OCI-LY3 (cell line): ENCODE results near the gene NKAIN2.
"Not testable (repeated sequence)": the region's sequence is repeated elsewhere in the genome, so short reads cannot be mapped to it uniquely, and the experiment has no call there.

Experiments used
- H2AFZ ChIP-seq: fragments of 200-600, 300-600 bp; shearing (Covaris generic); 2 replicates; pipeline ENCODE4 v1.6.0; 2014; ENCODE audit warnings: antibody characterized with exemption, low read depth, low read length
- H3K27ac ChIP-seq: fragments of 200-600, 300-600 bp; sonication (generic); 2 replicates; pipeline ENCODE4 v1.5.1; 2014; ENCODE audit warnings: mild to moderate bottlenecking, low read length, moderate library complexity, mixed read lengths
- H3K27me3 ChIP-seq: fragments of 200-600, 300-600 bp; sonication (generic); 2 replicates; pipeline ENCODE4 v1.6.1; 2014; ENCODE audit warnings: low read depth, low read length, mixed read lengths
- H3K36me3 ChIP-seq: fragments of 200-600, 300-600 bp; sonication (generic); replicated peaks from 2 replicates; pipeline ENCODE3; 2014; ENCODE audit warnings: low read depth, low read length, mixed read lengths
- H3K4me1 ChIP-seq: fragments of 300-600, 200-600 bp; sonication (generic); 2 replicates; pipeline ENCODE4 v1.6.1; 2014; ENCODE audit warnings: low read length, mixed read lengths
- H3K4me2 ChIP-seq: fragments of 200-600, 300-600 bp; sonication (generic); 2 replicates; pipeline ENCODE4 v1.6.1; 2014; ENCODE audit warnings: low read length, mixed read lengths
- H3K4me3 ChIP-seq: fragments of 300-600, 200-600 bp; sonication (generic); 2 replicates; pipeline ENCODE4 v1.5.1; 2014; ENCODE audit warnings: antibody characterized with exemption, mild to moderate bottlenecking, low read length, moderate library complexity
- H3K79me2 ChIP-seq: fragments of 300-600, 200-600 bp; shearing (Covaris generic); 2 replicates; pipeline ENCODE4 v1.6.1; 2014; ENCODE audit warnings: mild to moderate bottlenecking, low read length, mixed read lengths
- H3K9ac ChIP-seq: fragments of 300-600, 200-600 bp; shearing (Covaris generic); 2 replicates; pipeline ENCODE4 v1.6.0; 2014; ENCODE audit warnings: mild to moderate bottlenecking, low read length, moderate library complexity
- H3K9me3 ChIP-seq: fragments of 200-600, 300-600 bp; shearing (Covaris generic); 2 replicates; pipeline ENCODE4 v1.6.1; 2014; ENCODE audit warnings: low read length, mixed read lengths; ENCODE audit not compliant: insufficient read depth
- H4K20me1 ChIP-seq: fragments of 200-600, 300-600 bp; sonication (generic); 2 replicates; pipeline ENCODE4 v1.6.1; 2016; ENCODE audit warnings: low read length, mixed read lengths; ENCODE audit not compliant: insufficient read depth
- CTCF ChIP-seq: fragments of 200-600, 300-600 bp; sonication (generic); IDR thresholded peaks from 2 replicates; pipeline ENCODE4 v1.5.1; 2014; ENCODE audit warnings: antibody characterized with exemption, low read length, low read depth
- EZH2phosphoT487 ChIP-seq: fragments of 200-600 bp; shearing (Covaris generic); IDR thresholded peaks from 2 replicates; pipeline ENCODE4 v1.6.1; 2018; ENCODE audit warnings: antibody characterized with exemption, mixed run types, low read depth

Gene NKAIN2

GRCh38 chr6:124285146-124285545, 481.5 kb downstream of the NKAIN2 start:
- no peaks in the 10 kb centered on the region for H3K4me1 ChIP-seq
- no peak overlapping the region for H2AFZ ChIP-seq
- no peaks in the 10 kb centered on the region for H3K36me3 ChIP-seq
- no peak overlapping the region for H3K4me3 ChIP-seq
- H3K79me2 ChIP-seq: no peaks in the 10 kb centered on the region
- no peaks in the 10 kb centered on the region for H4K20me1 ChIP-seq
- H3K4me2 ChIP-seq: no peak overlapping the region
- TF ChIP-seq CTCF (no peak), EZH2phosphoT487 (no peak)
- no peaks in the 10 kb centered on the region for H3K9me3 ChIP-seq
- H3K27me3 ChIP-seq: no peaks in the 10 kb centered on the region
- H3K9ac ChIP-seq: no peak overlapping the region
- no peak overlapping the region for H3K27ac ChIP-seq

- H3K4me3 ChIP-seq: no peak overlapping the region
- no peaks in the 10 kb centered on the region for H4K20me1 ChIP-seq
- H3K9ac ChIP-seq: no peak overlapping the region
- H3K27ac ChIP-seq: no peak overlapping the region
- H3K4me1 ChIP-seq: no peaks in the 10 kb centered on the region
- TF ChIP-seq CTCF (no peak), EZH2phosphoT487 (no peak)
- no peaks in the 10 kb centered on the region for H3K36me3 ChIP-seq
- H3K27me3 ChIP-seq: no peaks in the 10 kb centered on the region
- H3K9me3 ChIP-seq: no peaks in the 10 kb centered on the region
- H3K79me2 ChIP-seq: no peaks in the 10 kb centered on the region
- no peak overlapping the region for H2AFZ ChIP-seq
- H3K4me2 ChIP-seq: no peak overlapping the region
Measured at GRCh38 chr6:124294574-124295200, 491.0 kb downstream of the NKAIN2 start.

DNA sequence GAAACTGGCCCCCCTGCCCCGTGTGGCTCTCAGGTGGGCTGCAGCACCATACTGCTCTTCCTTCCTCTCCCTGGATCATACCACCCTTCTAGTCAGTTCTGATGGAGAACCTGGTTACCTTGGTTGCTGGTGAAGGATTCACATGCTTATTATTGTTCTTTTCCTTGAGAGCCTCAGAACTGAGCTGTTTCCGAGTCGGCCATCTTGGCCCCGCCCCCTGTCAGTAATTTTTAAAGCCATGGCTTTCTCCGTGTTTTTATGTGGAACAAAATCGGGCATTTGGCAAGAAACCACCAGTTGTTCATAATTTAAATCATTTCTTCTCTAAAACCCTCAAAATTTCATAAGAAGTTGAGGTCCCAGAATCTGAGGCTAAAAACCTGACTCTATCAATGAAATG, 493.8 kb downstream of the NKAIN2 start:
- Histone ChIP-seq H3K27me3 (no peaks in the 10 kb centered on the region), H3K9me3 (no peaks in the 10 kb centered on the region), H2AFZ (no peak overlapping the region), H3K4me3 (no peak overlapping the region), H3K4me2 (no peak overlapping the region), H3K9ac (no peak overlapping the region), H3K4me1 (no peaks in the 10 kb centered on the region), H3K27ac (no peak overlapping the region), H4K20me1 (no peaks in the 10 kb centered on the region), H3K79me2 (no peaks in the 10 kb centered on the region), H3K36me3 (no peaks in the 10 kb centered on the region)
- TF ChIP-seq EZH2phosphoT487: no peak
- TF ChIP-seq CTCF: no peak

DNA sequence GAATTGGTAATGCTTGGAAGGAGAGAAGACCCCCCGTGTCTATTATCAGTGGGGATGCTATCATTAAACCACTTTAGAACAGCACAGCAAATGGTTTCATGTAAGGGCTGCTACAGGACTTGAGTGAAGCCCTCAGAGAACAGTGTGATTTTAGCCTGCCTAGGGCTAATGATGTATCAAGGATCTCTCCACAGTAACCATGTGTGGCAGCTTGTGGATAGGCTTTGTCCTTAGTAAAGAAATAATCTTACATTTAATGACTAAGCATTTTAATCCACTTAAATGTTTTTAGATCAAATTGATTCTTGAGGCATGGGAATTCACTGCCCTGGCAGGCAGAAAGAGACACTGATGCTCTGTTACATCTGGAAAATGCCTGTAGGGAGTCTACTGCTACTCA, 495.1 kb downstream of the NKAIN2 start:
- no peaks in the 10 kb centered on the region for H3K27me3 ChIP-seq
- no peaks in the 10 kb centered on the region for H3K79me2 ChIP-seq
- no peaks in the 10 kb centered on the region for H4K20me1 ChIP-seq
- no peak overlapping the region for H3K4me2 ChIP-seq
- no peaks in the 10 kb centered on the region for H3K4me1 ChIP-seq
- no peak overlapping the region for H3K27ac ChIP-seq
- no peak overlapping the region for H2AFZ ChIP-seq
- no peaks in the 10 kb centered on the region for H3K36me3 ChIP-seq
- H3K9ac ChIP-seq: no peak overlapping the region
- no peak overlapping the region for H3K4me3 ChIP-seq
- TF ChIP-seq CTCF: no peak
- no peak for TF ChIP-seq EZH2phosphoT487
- H3K9me3 ChIP-seq: no peaks in the 10 kb centered on the region

DNA sequence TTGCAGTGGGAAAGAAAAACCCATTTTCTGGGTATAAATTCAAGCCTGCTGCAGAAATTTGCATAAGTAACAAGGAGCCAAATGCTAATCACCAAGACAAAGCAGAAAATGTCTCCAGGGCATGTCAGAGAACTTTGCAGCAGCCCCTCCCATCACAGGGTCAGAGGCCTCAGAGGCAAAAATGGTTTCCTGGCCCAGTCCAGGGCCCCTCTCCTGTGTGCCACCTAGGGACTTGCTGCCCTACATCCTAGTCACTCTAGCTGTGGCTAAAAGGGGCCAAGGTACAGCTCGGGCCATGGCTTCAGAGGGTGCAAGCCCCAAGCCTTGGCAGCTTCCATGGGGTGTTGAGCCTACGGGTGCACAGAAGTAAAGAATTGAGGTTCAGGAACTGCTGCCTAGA, 497.2 kb downstream of the NKAIN2 start:
- H2AFZ ChIP-seq: not testable (repeated sequence)

More for the DNA sequence above, 497.2 kb downstream of the NKAIN2 start:
- H3K79me2 ChIP-seq, H4K20me1 ChIP-seq, H3K9me3 ChIP-seq, H3K27me3 ChIP-seq, H3K27ac ChIP-seq, H3K4me1 ChIP-seq, H3K9ac ChIP-seq, H3K36me3 ChIP-seq, H3K4me2 ChIP-seq, H3K4me3 ChIP-seq: not testable (repeated sequence)
